SW480 (cell line): ENCODE measurements around the gene TALDO1.
"Not testable (repeated sequence)": the region's sequence is repeated elsewhere in the genome, so short reads cannot be mapped to it uniquely, and the experiment has no call there.

Experiments
- DNase-seq: peaks from one replicate; pipeline ENCODE4 v3.0.0-alpha.2; 2016; ENCODE audit warnings: low spot score

TALDO1 gene

DNA sequence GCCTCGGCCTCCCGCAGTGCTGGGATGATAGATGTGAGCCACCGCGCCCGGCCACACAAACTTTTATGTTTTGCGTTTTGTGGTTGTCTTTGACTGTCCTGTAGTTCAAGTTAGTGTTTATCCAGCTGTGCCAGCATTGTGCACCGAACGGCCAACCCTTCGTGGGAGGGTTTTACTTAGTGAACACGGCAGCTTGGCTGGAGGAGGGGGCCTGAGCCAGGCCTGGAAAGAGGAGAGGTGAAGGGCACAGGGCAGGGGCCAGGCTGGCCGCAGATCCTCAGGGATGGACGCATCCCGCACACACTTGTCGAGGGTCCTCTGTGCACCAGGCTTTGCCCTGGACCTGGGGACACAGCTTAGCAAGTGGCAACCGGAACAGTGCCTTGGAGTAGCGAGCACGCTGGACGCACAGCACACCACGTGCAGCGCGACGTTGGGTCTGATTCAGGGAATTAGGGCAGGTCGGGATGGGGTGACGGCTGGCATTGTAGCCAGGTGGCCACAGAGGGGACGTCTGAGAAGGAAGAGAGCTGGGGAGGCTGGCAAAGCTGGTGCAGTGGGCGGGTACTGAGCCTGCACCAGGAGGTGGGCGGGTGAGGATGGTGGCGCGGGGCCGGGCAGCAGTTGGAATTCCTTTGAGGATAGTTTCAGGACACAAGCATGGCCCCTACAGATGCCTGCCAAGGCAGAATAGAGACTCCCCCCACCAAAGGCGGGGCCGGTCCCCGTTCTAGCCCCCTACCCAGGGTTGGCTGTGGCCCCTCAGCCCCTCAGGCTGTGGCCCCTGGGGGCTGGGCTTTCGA, 27.8 kb upstream of the TALDO1 start:
- DNase-seq, result no peak

DNA sequence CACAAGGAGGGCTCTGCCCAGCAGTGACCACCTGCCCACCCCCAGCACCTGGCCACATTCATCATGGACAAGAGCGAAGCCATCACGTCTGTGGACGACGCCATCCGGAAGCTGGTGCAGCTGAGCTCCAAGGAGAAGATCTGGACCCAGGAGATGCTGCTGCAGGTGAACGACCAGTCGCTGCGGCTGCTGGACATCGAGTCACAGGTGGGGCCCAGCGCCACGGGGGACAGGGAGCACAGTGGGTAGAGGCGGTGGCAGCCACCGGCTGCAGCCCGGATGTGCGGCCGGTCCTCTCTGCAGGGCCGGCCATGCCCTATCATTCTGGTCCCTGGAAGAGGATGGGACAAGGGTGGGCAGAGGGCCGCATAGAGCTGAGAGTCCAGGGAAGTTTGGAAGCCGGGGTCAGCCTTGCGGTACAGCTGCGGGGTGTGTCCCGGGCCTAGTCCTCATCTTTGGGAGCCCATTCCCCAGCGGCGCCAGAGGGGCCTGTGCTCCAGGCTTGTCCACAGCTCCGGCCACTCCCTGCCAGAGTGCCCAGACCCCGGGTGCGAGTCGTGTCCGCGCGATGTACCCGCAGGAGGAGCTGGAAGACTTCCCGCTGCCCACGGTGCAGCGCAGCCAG, 27.1 kb upstream of the TALDO1 start:
- no peak for DNase-seq

GRCh38 chr11:720642-721246, 26.5 kb upstream of the TALDO1 start:
- DNase-seq, result peak; percentile 79

GRCh38 chr11:721247-721740, 26.0 kb upstream of the TALDO1 start:
- no peak for DNase-seq

DNA sequence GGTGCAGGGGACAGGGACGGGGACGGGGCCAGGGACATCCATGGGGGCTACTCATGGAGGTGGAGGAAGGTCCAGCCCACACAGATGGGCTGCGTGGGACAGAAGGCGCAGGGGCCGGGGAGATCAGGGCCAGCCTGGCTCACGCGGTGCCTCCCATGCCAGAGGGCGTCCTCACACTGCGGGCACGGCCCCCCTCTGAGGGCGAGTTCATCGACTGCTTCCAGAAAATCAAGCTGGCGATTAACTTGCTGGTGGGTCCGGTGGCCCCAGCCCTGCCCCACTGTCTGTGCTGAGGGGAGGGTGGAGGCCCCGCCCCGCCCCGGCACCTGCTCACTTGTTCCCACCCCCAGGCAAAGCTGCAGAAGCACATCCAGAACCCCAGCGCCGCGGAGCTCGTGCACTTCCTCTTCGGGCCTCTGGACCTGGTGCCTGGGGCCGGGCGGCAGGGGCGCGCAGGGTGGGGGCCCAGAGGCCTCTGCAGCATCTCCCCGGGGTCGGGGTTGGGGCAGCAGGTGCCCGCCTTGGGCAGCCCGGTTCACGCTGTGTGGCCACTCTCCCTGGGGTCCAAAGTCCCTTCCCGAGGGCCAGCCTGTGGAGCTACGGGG, 25.4 kb upstream of the TALDO1 start:
- no peak for DNase-seq

DNA sequence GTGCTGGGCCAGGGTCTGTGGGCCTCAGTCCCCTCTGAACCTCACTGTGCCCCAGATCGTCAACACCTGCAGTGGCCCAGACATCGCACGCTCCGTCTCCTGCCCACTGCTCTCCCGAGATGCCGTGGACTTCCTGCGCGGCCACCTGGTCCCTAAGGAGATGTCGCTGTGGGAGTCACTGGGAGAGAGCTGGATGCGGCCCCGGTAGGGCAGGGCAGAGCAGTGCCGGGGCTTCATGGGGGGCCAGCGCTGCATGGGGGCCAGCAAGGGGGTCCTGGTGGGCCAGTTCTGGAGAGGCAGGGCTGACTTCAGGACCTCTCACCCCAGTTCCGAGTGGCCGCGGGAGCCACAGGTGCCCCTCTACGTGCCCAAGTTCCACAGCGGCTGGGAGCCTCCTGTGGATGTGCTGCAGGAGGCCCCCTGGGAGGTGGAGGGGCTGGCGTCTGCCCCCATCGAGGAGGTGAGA, 24.9 kb upstream of the TALDO1 start:
- DNase-seq, result no peak

GRCh38 chr11:723120-723883, 24.0 kb upstream of the TALDO1 start:
- DNase-seq, result peak; percentile 52

DNA sequence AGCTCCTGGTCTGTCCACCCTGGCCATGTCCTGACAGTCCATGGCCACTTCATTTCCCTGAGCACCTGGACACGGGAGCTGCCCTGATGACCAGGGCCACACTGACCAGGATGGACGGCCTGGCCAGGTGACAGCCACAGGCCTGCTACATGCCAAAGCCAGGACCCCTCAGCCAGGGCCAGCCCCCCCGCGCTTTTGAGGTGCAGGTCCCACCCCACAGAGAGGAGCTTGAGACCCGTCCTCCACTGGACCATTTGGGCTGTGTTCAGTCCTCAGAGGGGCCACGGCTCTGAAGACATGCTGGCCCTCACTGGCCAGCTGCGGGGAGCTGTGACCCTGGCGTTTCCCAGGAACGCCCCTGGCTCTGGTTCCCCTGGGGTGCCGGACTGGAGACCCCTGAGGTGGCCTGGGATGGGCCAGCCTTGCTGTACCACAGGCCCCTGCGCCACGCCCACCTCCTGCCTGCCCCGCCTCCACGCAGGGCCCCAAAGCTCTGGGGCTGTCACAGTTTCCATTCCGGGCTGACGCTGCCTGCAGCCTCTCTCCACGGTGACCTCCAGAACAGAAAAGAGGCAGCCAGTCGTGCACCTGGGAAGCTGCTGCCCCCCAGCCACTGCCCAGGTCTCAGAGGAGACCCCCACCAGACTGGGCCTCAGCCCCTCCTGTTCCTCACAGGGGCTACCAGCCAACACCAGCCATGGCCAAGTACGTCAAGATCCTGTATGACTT, 23.1 kb upstream of the TALDO1 start:
- no peak for DNase-seq

DNA sequence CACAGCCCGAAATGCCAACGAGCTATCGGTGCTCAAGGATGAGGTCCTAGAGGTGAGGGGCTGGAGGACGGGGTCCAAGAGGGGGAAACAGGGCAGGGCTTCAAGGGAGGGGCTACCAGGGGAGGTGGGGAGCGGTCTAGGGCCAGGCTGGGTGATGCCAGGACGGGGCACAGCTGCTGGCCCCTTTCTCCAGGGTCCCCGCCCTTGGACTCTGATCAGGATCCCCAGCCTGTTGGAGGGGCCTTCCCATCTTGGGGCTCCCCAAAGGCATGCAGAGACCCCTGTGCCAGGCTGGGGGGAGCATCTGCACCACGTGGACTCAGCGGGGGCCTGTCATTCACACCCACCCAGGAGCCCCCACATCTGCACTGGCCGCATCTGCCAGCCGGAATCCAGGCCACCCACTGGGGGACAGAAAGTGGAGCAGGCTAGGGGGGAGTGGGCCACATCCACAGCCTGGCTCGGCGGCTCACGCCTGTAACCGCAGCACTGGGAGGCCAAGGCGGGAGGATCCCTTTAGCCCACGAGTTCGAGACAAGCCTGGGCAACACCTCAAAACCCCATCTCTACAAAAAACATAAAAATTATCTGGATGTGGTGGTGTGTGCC, 22.4 kb upstream of the TALDO1 start:
- DNase-seq, result no peak

DNA sequence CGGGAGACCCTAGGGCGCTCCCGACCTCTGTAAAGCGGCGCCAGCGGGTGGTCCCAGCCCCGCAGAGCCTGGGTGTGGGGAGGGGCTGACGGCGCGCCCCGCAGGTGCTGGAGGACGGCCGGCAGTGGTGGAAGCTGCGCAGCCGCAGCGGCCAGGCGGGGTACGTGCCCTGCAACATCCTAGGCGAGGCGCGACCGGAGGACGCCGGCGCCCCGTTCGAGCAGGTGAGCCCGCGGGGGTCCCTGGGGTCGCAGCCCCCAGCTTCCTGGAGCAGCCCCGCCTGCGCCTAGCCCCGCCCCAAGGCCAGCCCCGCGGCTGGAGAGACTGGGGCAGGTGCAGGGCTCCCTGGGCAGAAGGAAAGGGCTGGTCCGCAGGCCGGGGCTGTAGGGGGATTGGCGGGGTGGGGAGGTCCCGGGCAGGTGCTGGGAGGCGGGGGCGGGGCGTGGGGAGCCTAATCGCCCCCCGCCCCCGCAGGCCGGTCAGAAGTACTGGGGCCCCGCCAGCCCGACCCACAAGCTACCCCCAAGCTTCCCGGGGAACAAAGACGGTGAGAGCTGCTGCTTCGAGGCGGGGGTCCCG, 21.6 kb upstream of the TALDO1 start:
- DNase-seq, result no peak

- DNase-seq, result peak; percentile 75
Measured at GRCh38 chr11:726278-727220, 20.7 kb upstream of the TALDO1 start.

DNA sequence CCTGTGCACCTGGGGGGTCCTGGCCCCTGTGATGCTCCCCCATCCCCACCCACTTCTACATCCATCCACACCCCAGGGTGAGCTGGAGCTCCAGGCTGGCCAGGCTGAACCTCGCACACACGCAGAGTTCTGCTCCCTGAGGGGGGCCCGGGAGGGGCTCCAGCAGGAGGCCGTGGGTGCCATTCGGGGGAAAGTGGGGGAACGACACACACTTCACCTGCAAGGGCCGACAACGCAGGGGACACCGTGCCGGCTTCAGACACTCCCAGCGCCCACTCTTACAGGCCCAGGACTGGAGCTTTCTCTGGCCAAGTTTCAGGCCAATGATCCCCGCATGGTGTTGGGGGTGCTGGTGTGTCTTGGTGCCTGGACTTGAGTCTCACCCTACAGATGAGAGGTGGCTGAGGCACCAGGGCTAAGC, 20.0 kb upstream of the TALDO1 start:
- DNase-seq, result no peak

- peak; percentile 89 for DNase-seq
Measured at GRCh38 chr11:727859-728748, 19.2 kb upstream of the TALDO1 start.

DNA sequence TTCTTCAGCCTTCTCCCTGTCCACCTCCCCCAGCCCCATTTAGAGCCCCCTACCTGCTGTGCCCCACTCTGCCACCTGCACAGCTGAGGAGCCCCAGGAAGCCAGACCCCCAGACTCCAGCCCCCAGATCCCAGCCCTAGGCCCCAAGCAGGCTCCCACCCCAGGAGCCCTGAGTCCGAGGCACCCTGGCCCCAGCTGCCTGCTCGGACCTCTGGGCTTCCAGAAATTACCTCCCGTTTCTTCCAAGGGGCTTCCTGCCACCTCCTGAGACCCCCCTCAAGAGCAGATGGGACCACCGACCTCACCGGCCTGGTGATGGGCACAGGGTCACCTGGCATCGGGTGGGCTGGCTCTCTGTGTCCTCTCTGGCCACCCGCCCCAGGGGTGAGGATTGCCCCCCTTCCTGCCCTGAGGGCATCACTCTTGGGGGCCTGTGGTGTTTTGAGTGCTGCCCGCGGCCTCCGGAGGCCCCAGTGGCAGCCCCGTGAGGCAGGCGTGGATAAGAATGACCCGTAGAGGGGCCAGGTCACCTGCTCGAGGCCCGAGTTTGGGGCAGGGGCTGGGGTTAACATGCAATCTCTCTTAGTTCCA, 18.3 kb upstream of the TALDO1 start:
- no peak for DNase-seq

- DNase-seq, result peak; percentile 55
Measured at GRCh38 chr11:729492-730074, 17.7 kb upstream of the TALDO1 start.

DNA sequence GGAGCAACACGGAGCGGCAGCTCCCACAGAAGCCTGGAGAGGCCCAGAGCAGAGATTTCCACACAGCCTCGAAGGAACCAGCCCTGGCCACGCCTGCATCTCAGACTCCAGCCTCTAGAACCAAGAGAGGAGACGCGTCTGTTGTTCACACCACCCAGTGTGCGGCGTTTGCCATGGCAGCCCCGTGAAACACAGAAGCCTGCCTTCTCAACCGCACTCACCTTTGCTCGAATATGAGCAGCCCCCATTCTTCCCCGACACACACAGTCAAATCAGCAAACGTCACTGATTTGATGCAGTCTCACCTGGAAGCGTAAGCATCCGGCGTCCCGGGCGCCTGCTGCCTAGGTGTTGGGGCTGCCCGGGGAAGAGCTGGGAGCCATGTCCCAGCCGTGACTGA, 14.2 kb upstream of the TALDO1 start:
- no peak for DNase-seq

DNA sequence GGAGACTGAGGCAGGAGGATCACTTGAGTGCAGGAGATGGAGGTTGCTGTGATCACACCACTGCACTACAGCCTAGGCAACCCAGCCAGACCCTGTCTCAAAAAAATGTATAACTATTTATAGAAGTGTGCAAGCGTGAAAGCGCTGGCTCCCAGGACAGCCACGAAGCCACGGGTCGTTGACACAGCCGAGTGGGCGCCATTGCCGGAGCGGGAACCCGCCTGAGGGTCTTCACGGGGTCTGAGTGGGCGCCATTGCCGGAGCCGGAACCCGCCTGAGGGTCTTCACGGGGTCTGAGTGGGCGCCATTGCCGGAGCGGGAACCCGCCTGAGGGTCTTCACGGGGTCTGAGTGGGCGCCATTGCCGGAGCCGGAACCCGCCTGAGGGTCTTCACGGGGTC, 12.7 kb upstream of the TALDO1 start:
- not testable (repeated sequence) for DNase-seq
